Activated T-cell treated with anti-CD3 and anti-CD28 coated beads for 24 hours (primary cell): ENCODE data around the gene DCUN1D2.

ENCODE experiments used
- DNase-seq: peaks from one replicate; pipeline ENCODE4 v3.0.0-alpha.2; 2020; ENCODE audit warnings: low read depth

The DCUN1D2 gene

DNA sequence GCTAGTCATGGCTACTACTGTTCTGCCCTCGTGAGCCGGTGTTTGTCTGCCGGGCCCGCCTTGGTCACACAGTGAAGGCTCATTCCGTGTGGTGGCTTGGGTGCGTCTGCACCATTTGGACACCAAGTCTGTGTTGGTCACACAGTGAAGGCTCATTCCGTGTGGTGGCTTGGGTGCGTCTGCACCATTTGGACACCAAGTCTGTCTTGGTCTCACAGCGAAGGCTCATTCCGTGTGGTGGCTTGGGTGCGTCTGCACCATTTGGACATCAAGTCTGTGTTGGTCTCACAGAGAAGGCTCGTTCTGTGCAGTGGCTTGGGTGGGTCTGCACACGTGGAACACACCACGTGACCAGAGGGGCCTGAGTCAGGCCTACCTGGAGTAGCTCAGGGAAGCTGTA is 29.0 kb upstream of the DCUN1D2 start:
- DNase-seq = no peak

DNA sequence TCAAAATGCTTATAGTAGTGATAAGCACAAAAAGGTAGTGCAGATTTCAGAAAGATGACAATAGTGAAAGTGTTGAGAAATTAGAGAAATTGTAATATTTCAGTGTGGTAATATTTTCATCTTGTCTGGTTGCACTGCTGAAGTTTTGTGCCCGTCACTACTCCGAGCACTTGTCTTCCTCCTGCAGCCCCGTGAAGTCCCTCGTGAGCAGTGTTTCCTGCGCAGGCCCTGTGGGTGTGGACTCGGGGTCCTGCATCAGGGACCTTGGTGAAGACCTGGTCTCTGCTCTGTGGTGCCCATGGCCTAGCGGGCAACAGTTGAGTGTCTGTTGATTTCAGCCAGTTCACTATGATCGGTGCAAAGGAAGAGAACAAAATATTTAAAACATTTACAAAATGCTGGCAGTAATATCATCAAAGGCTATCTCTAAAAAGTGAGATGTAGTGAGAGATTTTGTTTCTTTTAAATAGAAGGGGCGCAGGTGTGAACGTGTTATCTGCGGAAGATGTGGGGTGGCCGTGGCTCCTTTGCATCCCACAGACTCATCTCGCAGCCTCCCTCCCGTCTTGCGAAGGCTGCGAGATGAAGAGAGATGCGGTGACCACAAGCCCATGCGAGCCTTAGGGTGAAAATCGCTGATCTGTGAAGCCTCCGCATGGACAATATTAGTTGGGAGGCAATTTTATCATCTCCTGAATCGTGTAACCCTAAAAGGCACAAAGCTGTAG is 27.7 kb upstream of the DCUN1D2 start:
- DNase-seq = no peak

- no peak for DNase-seq
Observed at GRCh38 chr13:113514847-113515246, 24.3 kb upstream of the DCUN1D2 start.

DNA sequence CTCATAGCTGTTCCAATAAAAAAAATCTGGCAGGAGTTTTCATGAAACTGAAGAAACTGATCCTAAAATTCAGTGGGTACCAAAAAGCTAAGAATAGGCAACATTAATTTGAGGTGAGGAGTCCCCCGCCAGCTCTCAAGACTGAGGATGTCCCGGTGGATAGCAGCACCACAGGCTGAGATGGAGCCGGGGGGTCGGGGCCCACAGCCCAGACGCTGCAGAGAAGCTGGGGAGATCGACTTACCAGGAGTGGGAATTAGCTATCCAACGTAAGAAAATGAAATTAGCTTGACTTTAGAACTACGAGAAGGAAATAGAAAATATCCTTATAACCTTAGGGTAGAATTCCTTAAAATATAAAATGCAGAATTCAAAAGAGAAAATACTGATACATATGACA is 23.2 kb upstream of the DCUN1D2 start:
- no peak for DNase-seq

- DNase-seq = no peak
Observed at GRCh38 chr13:113511361-113511760, 20.9 kb upstream of the DCUN1D2 start.

DNA sequence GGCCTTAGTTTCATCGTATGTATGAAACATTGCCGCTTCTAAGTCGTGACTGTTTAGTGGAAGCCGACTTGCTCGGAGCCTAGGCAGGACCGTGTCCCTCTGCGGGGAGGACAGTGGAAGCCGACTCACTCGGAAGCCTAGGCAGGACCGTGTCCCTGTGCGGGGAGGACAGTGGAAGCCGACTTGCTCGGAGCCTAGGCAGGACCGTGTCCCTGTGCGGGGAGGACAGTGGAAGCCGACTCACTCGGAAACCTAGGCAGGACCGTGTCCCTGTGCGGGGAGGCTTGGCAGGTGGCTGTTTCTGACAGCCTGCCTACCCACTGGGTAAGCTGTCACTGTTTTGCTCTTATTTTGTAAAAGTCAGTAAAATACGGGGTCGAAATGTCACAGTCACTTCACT is 20.4 kb upstream of the DCUN1D2 start:
- no peak for DNase-seq

- DNase-seq = no peak
Observed at GRCh38 chr13:113509989-113510388, 19.5 kb upstream of the DCUN1D2 start.

GRCh38 chr13:113508521-113509254 is 18.2 kb upstream of the DCUN1D2 start:
- no peak for DNase-seq

- no peak for DNase-seq
Observed at GRCh38 chr13:113507505-113508345, 17.2 kb upstream of the DCUN1D2 start.

- no peak for DNase-seq
Observed at GRCh38 chr13:113506871-113507388, 16.4 kb upstream of the DCUN1D2 start.

DNA sequence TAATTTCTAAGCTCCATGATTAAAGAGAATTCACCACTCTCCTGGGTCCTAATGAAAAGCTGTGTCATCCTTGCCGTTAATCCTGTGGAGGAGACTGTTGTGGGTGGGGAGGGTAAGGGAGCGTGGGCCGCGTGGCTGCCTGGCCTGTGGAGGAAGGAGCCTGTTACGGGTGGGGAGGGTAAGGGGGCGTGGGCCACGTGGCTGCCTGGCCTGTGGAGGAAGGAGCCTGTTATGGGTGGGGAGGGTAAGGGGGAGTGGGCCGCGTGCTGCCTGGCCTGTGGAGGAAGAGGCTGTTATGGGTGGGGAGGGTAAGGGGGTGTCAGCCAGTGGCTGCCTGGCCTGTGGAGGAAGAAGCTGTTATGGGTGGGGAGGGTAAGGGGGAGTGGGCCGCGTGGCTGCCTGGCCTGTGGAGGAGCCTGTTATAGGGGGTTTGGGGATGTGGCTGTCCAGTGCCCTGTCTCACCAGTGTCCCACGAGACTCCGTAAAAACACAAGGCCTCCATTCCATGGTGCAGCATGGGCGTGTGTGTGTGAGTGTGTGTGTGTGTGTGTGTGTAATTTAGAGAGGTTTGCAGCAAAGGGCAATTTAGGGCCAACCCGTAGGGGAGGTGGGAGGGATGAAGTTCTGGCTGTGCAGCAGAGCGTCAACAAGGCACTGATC is 15.6 kb upstream of the DCUN1D2 start:
- DNase-seq = no peak

DNA sequence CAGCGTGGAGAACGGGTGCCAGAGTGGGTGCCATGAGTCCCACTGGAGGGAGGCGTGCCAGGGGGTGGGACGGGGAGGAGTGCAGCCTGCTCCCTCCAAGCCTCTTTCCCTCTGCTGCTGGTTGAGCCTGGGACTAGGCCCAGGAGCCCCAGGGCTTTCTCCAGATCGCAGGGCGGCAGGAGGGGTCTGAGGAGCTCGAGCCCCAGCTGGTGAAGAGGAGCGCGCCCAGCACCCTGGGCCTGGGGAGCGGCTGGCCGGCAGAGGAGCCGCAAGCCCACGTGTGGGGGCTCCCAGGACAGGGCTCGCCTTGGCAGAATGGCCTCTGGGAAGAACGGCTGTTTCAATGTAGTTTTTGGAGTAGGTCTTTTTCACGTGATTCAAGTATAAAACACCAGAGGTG is 12.2 kb upstream of the DCUN1D2 start:
- DNase-seq = no peak

DNA sequence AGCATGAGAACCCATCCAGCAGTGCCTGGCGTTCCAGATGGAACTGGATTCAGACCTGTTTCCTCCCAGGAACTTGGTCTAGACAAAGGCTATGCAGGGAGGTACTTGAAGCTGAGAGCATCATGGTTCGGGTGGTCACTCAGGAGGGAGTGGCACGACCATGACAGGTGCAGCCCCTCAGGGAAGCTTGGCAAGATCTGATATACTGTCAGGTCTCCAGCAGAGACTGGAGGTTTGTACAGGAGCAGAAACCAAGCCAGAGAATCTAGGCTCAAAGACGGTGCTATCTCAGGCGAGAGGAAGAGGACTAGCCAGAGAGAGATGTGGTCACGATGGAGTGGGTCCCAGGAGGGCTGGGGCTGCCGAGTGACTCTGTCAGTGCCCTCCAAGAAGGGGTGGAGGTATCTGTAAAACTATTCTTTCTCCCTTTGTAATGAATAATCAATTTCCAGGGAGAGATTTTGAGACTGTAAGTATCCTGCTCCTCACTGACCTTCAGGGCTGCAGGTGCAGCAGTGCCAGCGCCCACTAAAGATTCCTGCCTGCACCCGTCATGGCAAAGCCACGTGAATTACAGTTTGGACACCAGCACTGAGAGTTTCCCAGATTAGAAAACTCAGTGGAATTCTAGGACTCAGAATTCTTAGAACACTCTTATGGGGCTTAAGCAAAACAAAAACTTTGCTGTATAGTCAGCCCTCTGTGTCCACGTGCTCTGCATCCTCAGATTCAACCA is 10.2 kb upstream of the DCUN1D2 start:
- DNase-seq = no peak

GRCh38 chr13:113499936-113500335 is 9.4 kb upstream of the DCUN1D2 start:
- no peak for DNase-seq

DNA sequence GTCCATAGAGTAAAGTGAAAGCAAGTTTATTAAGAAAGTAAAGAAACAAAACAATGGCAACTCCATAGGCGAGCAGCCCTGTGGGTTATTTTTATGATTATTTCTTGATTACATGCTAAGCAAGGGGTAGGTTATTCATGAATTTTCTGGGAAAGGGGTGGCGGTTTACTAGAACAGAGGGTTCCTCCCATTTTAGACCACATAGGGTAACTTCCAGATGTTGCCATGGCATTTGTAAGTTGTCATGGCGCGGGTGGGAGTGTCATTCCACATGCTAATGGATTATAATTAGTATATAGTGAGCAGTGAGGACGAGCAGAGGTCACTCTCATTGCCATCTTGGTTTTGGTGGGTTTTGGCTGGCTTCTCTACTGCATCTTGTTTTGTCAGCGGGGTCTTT is 8.4 kb upstream of the DCUN1D2 start:
- no peak for DNase-seq

DNA sequence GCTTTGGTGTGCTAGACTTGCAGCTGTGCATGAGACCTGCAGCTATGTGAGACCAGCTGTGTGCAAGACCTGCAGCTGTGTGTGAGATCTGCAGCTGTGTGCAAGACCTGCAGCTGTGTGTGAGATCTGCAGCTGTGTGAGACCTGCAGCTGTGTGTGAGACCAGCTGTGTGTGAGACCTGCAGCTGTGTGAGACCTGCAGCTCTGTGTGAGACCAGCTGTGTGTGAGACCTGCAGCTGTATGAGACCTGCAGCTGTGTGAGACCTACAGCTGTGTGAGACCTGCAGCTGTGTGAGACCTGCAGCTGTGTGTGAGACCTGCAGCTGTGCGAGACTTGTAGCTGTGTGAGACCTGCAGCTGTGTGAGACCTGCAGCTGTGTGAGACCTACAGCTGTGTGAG is 6.7 kb upstream of the DCUN1D2 start:
- DNase-seq = no peak

- no peak for DNase-seq
Observed at GRCh38 chr13:113495494-113496210, 5.1 kb upstream of the DCUN1D2 start.

DNA sequence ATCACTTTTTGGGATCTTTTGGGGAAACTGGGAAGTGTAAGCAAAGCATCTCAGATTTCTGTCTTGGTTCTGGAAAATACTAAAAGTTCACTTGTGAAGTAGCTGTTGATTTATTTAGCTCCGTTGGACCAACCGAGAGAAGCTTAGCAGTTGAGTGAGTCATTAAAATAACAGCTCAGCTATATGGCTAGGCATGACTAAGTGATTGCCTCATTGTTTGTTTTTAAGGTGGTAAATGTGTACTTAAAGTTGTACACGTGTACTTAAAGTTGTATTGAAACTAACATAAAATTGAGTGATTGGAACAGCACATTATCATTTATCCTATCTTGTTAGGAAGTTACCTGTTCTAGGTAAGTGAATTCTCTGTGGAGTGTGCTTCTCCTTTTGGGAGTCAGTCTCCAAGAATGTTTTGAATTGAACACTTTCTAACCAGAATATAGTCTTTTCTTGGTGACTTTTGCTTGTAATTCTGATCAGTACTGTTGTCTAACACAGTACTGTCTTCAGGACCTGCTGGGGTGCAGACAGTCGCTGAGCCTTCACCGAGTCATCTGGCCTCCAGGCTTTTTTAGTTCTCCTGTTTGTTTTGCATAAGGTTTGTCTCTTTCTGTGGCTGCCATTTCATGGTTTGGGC is 2.9 kb upstream of the DCUN1D2 start:
- no peak for DNase-seq

GRCh38 chr13:113491982-113492381 is 1.5 kb upstream of the DCUN1D2 start:
- no peak for DNase-seq

- DNase-seq = no peak
Observed at GRCh38 chr13:113491418-113491883, 940 bp upstream of the DCUN1D2 start.
